SJSA1 (cell line): ENCODE measurements around the gene ADAM10. TPM values are rescaled to one million over a fixed set of nuclear protein-coding genes. Genes with fewer than 3 reads are reported as not detected.

Source experiments
- DNase-seq, 2 experiments: peaks; one replicate each; pipeline ENCODE4 v3.0.0-alpha.2; 2015 to 2020; ENCODE audit warnings: low spot score in 2 of 2, low read depth in 1 of 2
- H3K27ac ChIP-seq: fragments of 250-450 bp; sonication (Bioruptor Pico); 2 replicates; pipeline ENCODE4 v1.5.1; 2020; ENCODE audit warnings: mild to moderate bottlenecking, moderate library complexity
- H3K27me3 ChIP-seq: fragments of 250-450 bp; sonication (Bioruptor Pico); replicated peaks from 2 replicates; pipeline ENCODE4 v1.5.1; 2020; ENCODE audit warnings: mild to moderate bottlenecking, moderate library complexity
- H3K36me3 ChIP-seq: fragments of 250-450 bp; sonication (Bioruptor Pico); 2 replicates; pipeline ENCODE4 v1.5.1; 2020; ENCODE audit warnings: mild to moderate bottlenecking
- H3K4me1 ChIP-seq: fragments of 250-450 bp; sonication (Bioruptor Pico); replicated peaks from 2 replicates; pipeline ENCODE4 v1.6.1; 2021; ENCODE audit warnings: mild to moderate bottlenecking
- H3K4me3 ChIP-seq: fragments of 250-450 bp; sonication (Bioruptor Pico); 2 replicates; pipeline ENCODE4 v1.5.1; 2020; ENCODE audit warnings: mild to moderate bottlenecking
- H3K9me3 ChIP-seq: fragments of 250-450 bp; sonication (Bioruptor Pico); replicated peaks from 2 replicates; pipeline ENCODE4 v1.5.1; 2020; ENCODE audit warnings: mild to moderate bottlenecking
- total RNA-seq: library from RNA; depleted of rRNA; stranded (reverse); fragments of >200 nt; shearing (Covaris generic); gene quantifications from 2 replicates; pipeline ENCODE4 v1.2.3, GENCODE V29; 2014

ADAM10 gene
- total RNA-seq, 1 experiment from 2014 or later, result 137 TPM

DNA sequence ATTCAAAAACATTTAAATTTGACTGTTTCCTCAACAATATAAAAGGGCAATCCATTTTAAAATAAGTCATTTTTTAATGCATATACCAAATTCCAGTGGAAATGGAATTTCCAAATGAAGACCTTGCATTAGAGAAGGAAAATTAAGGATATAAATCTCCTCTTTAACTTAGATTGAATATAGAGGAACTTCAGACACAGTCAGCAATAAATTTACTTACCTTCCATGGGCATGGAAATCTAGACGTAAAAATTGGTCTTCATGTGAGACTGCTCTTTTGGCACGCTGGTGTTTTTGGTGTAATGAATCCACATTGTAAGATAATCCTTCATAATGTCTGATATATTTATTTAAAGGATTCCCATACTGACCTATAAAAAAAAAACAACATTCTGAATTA is 32.1 kb downstream of the ADAM10 start:
- no peak for DNase-seq
- no peaks in the 10 kb centered on the region for H3K4me1 ChIP-seq
- no peaks in the 10 kb centered on the region for H3K9me3 ChIP-seq

DNA sequence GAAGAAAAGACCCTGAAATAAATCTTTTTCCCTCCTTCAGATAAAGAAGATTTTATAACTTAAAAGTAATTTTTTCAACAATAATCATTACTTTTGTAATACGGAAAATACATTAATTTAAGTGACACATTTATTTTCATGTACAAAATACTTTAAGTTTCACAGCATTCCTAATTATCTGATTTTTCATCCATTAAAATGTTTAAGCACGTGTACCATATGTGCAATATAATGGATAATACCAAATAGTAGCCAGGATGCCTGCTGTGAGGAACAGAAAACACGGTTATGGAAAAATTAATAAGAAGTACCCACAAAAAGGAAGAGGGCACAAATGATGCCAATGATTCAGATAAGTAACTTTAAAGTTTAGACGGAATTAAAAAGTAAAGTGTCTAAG is 33.5 kb downstream of the ADAM10 start:
- DNase-seq, result no peak
- Histone ChIP-seq H3K27me3 (no peaks in the 10 kb centered on the region), H3K4me3 (no peak overlapping the region), H3K9me3 (no peaks in the 10 kb centered on the region), H3K4me1 (no peaks in the 10 kb centered on the region), H3K36me3 (peaks cover 26% of the 10 kb centered on the region), H3K27ac (no peak overlapping the region)

More for the DNA sequence above, 32.1 kb downstream of the ADAM10 start:
- Histone ChIP-seq H3K27ac (no peak overlapping the region), H3K27me3 (no peaks in the 10 kb centered on the region), H3K36me3 (peaks cover 26% of the 10 kb centered on the region), H3K4me3 (no peak overlapping the region)

DNA sequence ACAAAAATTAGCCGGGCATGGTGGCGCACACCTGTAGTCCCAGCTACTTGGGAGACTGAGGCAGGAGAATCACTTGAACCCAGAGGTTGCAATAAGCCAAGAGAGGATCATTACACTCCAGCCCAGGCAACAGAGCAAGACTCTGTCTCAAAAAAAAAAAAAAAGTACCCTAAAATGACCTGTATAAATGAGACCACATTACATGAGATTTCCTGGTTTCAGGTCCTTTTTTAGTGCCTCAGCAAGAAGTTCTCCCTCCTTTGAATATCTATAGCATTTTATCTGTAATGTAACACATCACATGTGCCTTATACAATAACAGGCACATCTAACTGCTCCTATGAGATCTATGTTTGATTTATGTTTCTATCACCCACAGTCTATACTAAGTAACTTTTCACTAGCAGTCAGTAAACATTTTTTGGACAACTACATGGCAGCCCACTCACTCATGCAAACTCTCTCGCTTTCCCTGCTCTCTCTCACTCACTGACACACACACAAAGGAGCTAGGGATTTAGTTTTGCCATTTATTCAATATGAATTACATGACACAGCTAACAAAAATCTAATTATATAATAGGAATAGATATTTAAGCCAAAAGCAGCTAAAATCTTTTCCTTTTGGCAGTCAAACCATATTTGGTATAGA is 34.1 kb downstream of the ADAM10 start:
- no peak for DNase-seq
- H3K27me3 ChIP-seq, result no peaks in the 10 kb centered on the region

DNA sequence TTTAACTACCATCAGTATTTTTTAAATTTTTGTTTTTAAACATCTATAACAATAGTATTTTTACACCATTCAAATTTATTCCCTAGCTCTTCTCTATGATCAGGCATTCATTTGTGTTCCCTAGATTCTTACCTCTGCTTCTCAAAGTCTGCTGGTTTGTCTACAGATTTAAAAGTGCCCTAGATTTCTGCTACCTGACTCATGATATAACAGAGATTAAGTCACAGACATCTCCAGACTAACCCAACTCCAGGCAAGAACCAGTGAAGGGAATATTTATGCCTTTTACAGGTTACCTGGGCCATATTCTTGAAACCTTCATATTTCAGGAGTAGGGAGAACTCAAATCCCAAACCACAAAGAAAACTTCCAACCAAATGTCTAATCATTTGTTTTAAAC is 38.8 kb downstream of the ADAM10 start:
- H3K27me3 ChIP-seq, result no peaks in the 10 kb centered on the region
- peaks cover 11% of the 10 kb centered on the region; the same call in 1 of the 2 replicates for H3K36me3 ChIP-seq
- no peak for DNase-seq
- no peak overlapping the region for H3K27ac ChIP-seq
- peaks cover under 1% of the 10 kb centered on the region; the same call in 1 of the 2 replicates for H3K4me1 ChIP-seq
- no peaks in the 10 kb centered on the region for H3K9me3 ChIP-seq
- H3K4me3 ChIP-seq, result no peak overlapping the region

More for the DNA sequence above, 34.1 kb downstream of the ADAM10 start:
- Histone ChIP-seq H3K4me1 (no peaks in the 10 kb centered on the region), H3K4me3 (no peak overlapping the region), H3K36me3 (peaks cover 26% of the 10 kb centered on the region), H3K9me3 (no peaks in the 10 kb centered on the region), H3K27ac (no peak overlapping the region)

DNA sequence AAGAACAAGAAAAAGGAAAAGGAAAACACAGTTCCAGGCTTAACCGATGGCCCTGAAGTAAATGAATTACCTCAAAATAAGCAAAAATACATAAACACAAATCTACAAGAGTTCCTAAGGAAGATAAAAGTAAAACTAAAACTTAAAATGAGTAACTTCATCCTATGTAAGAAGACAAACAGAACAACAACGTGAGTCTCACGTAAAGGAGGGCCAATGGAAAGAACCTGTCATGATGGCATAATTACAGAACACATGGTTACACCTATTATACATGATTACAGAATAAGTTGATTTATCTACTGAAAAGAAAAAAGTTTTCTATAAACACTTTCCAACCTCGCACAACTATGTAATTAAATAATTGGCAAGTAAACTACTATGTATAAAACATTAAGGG is 42.1 kb downstream of the ADAM10 start:
- H3K4me1 ChIP-seq, result peaks cover 11% of the 10 kb centered on the region
- no peak for DNase-seq
- H3K9me3 ChIP-seq, result no peaks in the 10 kb centered on the region
- H3K36me3 ChIP-seq, result no peaks in the 10 kb centered on the region
- no peak overlapping the region for H3K27ac ChIP-seq
- H3K4me3 ChIP-seq, result no peak overlapping the region
- no peaks in the 10 kb centered on the region for H3K27me3 ChIP-seq

DNA sequence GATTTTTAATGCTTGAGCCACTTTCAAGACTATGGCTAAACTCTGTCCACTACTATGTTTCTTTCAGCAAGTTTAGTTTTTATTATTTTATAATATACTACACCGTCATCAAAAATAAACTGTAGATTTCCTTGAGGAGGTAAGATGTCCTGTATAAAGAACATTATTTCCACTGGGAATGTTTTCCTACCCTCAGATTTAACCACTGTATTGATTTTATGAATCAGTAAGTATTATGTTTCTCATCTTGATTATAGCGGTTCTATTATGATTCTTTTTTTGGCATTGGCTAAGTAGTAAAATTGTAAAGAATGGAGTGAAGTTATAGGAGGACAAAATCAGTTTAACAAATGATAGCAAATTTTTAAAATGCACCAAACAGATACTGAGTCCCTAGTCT is 44.4 kb downstream of the ADAM10 start:
- Histone ChIP-seq H3K9me3 (no peaks in the 10 kb centered on the region), H3K27me3 (no peaks in the 10 kb centered on the region), H3K36me3 (no peaks in the 10 kb centered on the region), H3K4me1 (peaks cover 20% of the 10 kb centered on the region), H3K27ac (no peak overlapping the region), H3K4me3 (no peak overlapping the region)
- no peak for DNase-seq

DNA sequence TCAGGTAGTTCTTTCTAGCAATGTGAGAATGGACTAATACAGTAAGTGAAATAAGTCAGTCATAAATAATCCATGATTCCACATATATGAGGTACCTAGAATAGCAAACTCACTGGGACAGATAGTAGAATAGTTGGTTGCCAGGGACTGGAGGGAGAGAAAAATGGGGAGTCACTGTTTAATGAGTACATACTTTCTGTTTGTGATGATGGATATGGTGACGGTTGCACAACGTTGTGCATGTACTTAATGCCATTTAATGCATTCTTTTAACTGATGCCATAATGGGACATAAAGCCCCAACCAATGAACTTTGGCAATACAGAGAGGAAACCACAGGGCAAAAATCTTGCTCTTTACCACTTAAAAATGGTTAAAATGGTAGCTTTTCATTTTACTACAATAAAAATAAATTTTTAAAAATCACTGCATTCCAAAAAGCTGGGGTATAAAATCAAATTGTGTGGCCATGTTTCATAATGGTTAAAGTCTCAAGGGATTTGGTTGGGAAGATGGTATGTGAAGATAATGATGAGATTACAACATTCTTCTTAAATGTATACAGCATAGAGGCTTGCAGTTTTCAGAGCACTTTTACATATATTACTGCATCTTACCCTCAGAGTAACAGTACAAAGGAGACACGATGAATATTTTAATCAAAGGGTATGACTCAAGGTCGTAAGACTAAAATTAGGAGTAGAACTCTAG is 45.2 kb downstream of the ADAM10 start:
- Histone ChIP-seq H3K4me1 (peaks cover 26% of the 10 kb centered on the region), H3K27me3 (no peaks in the 10 kb centered on the region), H3K27ac (no peak overlapping the region), H3K9me3 (no peaks in the 10 kb centered on the region), H3K36me3 (no peaks in the 10 kb centered on the region), H3K4me3 (no peak overlapping the region)
- DNase-seq, result no peak

DNA sequence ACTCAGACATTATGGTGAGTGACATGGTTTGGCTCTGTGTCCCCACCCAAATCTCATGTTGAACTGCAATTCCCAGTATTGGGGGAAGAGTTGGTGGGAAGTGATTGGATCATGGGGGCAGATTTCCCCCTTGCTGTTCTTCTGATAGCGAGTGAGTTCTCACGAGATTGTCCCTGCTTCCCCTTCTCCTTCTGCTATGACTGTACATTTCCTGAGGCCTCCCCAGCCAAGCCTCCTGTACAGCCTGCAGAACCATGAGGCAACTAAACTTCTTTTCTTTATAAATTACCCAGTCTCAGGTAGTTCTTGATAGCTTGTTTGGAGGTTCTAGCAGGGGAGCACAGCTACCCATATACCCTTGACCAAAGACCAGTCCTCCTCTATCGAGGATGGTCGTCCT is 45.9 kb downstream of the ADAM10 start:
- no peaks in the 10 kb centered on the region for H3K36me3 ChIP-seq
- H3K4me3 ChIP-seq, result no peak overlapping the region
- H3K4me1 ChIP-seq, result peaks cover 33% of the 10 kb centered on the region
- H3K27ac ChIP-seq, result no peak overlapping the region
- no peak for DNase-seq
- no peaks in the 10 kb centered on the region for H3K27me3 ChIP-seq
- H3K9me3 ChIP-seq, result no peaks in the 10 kb centered on the region

DNA sequence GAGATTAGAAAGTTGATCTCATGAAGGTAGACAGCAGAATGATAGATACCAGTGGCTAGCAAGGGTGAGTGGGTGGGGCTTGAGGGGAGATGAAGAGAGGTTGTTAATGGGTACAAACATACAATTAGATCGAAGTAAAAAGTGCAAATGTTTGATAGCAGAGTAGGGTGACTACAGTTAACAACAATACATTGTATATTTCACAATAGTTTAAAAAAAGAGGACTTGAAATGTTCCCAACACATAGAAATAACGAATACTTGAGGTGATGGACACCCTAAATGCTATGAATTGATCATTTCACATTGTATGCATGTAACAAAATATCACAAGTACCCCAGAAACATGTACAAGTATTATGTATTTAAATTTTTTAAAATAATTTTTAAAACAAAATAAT is 47.3 kb downstream of the ADAM10 start:
- DNase-seq, result no peak
- Histone ChIP-seq H3K36me3 (no peaks in the 10 kb centered on the region), H3K4me3 (no peak overlapping the region), H3K4me1 (peaks cover 33% of the 10 kb centered on the region), H3K9me3 (no peaks in the 10 kb centered on the region), H3K27me3 (no peaks in the 10 kb centered on the region), H3K27ac (no peak overlapping the region)

DNA sequence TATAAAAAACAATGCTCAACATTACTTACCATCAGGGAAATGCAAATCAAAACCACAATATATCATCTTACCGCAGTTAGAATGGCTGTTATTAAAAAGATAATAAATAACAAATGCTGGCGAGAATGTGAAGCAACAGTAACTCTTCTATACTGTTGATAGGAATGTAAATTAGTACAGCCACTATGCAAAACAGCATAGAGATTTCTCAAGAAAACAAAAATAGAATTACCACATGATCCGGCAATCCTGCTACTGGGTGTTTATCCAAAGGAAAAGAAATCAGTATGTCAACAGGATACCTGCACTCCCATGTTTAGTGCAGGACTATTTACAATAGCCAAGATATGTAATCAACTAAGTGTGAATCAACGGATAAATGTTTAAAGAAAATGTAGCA is 48.1 kb downstream of the ADAM10 start:
- peaks cover 33% of the 10 kb centered on the region for H3K4me1 ChIP-seq
- no peaks in the 10 kb centered on the region for H3K36me3 ChIP-seq
- no peak overlapping the region; the same call in 1 of the 2 replicates for H3K27ac ChIP-seq
- no peaks in the 10 kb centered on the region for H3K27me3 ChIP-seq
- H3K4me3 ChIP-seq, result no peak overlapping the region
- H3K9me3 ChIP-seq, result no peaks in the 10 kb centered on the region
- DNase-seq, result peak in 1 of 2 experiments; percentile 42

DNA sequence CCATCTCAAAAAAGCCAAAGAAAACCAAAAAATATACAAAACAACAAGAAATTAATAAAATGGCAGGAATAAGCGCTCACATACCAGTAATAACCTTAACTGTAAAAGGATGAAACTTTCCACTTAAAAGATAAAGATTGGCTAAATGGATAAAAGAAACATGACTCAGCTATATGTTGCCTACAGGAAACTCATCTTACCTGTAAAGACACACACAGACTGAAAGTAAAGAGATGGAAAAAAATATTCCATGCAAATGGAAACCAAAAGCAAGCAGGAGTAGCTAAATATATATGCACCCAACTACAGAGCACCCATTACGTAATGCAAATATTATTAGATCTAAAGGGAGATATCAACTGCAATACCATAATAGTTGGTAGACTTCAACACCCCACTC is 49.7 kb downstream of the ADAM10 start:
- peaks cover 29% of the 10 kb centered on the region for H3K4me1 ChIP-seq
- H3K27ac ChIP-seq, result no peak overlapping the region
- H3K27me3 ChIP-seq, result no peaks in the 10 kb centered on the region
- DNase-seq, result no peak
- H3K4me3 ChIP-seq, result no peak overlapping the region
- no peaks in the 10 kb centered on the region for H3K9me3 ChIP-seq
- no peaks in the 10 kb centered on the region for H3K36me3 ChIP-seq

DNA sequence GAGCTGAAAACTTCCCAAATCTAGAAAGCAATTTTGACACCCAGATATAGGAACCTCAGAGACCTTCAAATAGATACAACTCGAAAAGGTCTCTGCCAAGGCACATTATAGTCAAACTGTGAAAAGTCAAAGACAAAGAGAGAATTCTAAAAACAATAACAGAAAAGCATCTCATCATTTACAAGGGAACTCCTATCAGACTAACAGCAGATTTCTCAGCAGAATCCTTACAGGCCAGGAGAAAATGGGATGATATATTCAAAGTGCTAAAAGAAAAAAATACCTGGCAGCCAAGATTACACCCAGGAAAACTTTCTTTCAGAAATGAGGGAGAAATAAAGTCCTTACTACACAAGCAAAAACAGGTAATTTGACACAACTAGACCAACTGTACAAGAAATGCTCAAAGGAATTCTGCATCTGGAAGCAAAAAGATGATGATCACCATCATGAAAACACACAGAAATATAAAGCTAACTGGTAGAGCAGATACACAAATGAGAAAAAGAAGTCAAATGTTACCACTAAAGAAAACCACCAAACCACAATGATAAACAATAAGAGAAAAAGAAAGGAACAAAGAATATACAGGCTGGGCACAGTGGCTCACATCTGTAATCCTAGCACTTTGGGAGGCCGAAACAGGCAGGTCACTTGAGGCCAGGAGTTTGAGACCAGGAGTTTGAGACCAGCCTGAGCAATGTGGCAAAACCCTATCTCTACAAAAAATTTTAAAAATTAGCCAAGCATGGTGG is 50.4 kb downstream of the ADAM10 start:
- Histone ChIP-seq H3K36me3 (no peaks in the 10 kb centered on the region), H3K4me3 (no peak overlapping the region), H3K27me3 (no peaks in the 10 kb centered on the region), H3K4me1 (peaks cover 22% of the 10 kb centered on the region), H3K9me3 (no peaks in the 10 kb centered on the region), H3K27ac (no peak overlapping the region)
- DNase-seq, result peak in 1 of 2 experiments; percentile 73

DNA sequence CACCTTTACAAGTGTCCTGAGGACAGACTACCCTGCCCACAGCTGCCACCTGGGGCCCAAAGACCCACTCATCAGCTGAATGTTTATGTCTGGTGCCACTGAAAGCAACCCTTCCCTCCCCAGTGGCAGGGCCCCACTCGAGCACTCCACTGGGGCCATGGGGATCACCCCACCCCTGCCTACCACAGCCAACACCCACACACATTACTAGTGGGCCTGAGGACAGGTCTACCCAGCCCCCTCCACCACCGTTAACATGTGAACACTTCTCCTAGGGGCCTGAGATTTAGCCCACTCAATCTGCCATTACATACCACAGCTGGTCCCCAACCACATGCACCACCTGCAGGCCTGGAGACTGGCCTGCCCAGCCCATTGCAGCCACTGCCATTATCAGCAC is 52.3 kb downstream of the ADAM10 start:
- Histone ChIP-seq H3K4me1 (peaks cover 22% of the 10 kb centered on the region), H3K27ac (no peak overlapping the region), H3K4me3 (no peak overlapping the region), H3K9me3 (no peaks in the 10 kb centered on the region), H3K36me3 (peaks cover 8% of the 10 kb centered on the region; the same call in 1 of the 2 replicates), H3K27me3 (no peaks in the 10 kb centered on the region)
- no peak for DNase-seq

DNA sequence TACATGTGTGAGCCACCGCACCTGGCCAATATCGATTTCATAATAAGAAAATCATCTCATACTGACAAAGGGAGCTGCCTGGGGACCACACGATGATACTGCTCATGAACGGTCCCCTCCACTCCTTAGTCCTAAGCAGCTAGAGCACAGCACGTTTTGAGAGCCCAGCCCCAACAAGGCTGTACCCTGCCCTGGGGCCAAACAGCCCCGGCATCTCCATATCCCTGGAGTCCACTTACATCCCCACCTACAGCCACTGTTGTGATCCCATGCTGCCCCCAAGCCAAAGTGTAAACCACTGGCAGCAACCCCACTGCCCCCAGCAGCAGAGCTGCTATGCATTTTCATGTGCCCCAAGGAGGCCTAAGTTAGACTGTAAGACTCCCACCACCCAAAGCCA is 52.8 kb downstream of the ADAM10 start:
- Histone ChIP-seq H3K4me3 (no peak overlapping the region), H3K4me1 (peaks cover 19% of the 10 kb centered on the region), H3K27ac (no peak overlapping the region), H3K27me3 (no peaks in the 10 kb centered on the region), H3K36me3 (peaks cover 12% of the 10 kb centered on the region; the same call in 1 of the 2 replicates), H3K9me3 (no peaks in the 10 kb centered on the region)
- DNase-seq, result no peak
